Neural progenitor cell (in vitro differentiated cells): ENCODE data around the gene CAMKK2.
"Not testable (repeated sequence)": the region's sequence is repeated elsewhere in the genome, so short reads cannot be mapped to it uniquely, and the experiment has no call there.

Source experiments
- CTCF ChIP-seq: fragments of 200-600 bp; sonication (generic); IDR thresholded peaks from 2 replicates; pipeline ENCODE4 v1.5.1; 2017; ENCODE audit warnings: antibody characterized with exemption, mild to moderate bottlenecking
- EZH2 ChIP-seq: fragments of 200-600 bp; sonication (generic); IDR thresholded peaks from 2 replicates; pipeline ENCODE4 v1.6.1; 2017; ENCODE audit warnings: antibody characterized with exemption, mild to moderate bottlenecking, moderate library complexity

GRCh38 chr12:121307397-121307796 lies 10.9 kb upstream of the CAMKK2 start:
- not testable (repeated sequence) for TF ChIP-seq CTCF, EZH2
